ENCODE measurements around the gene ZFYVE27. TPM values are rescaled to one million over a fixed set of nuclear protein-coding genes. Genes with fewer than 3 reads are reported as not detected.

The ZFYVE27 gene
- total RNA-seq, 6 experiments from 2014 or later, result 16.6 to 23.0 (median 18.3) TPM

DNA sequence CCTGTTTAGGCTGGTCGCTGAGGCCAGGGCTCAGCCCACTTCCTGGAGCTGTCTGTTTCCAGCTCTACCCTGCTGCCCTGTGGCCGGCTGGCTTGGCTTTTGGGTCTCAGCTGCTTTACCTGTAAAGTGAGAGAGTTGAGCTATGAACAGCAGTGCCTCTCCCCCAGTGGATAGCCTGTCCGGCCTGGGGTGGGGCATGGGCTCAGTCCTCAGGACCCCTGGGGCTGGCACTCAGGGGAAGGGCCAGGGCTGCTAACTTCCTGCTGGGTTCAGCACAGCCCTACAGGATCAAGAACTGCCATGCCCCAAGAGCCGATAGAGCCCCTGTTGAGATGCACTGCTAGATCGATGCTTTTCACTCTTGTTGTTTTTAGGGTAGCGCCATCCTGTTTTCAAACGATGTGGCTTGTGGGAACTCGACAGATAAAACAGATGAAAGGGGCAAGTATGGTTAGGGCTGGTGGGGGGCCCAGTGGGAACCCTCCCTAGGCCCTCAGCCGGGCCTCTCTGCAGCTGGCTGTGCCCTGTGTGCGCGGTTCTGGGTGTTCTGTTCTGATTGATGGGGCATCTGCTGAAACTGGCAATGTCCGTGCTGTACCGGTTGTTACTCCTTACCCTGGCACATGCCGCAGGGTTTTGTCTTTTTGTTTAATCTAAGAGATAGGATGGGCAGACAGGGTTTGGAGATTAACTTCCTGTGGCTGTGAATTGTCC lies 44.8 kb downstream of the ZFYVE27 start:
- Mint-ChIP-seq H3K27ac (no peak overlapping the region), H3K4me1 (ENCODE audit: low read depth) (no peaks in the 10 kb centered on the region), H3K4me3 (no peak overlapping the region), H3K36me3 (ENCODE audit: low read depth) (no peaks in the 10 kb centered on the region), H3K9me3 (no peaks in the 10 kb centered on the region), H3K27me3 (ENCODE audit: insufficient read depth) (peaks cover 50% of the 10 kb centered on the region)
- no peak for DNase-seq
- TF ChIP-seq, protein P1, sequence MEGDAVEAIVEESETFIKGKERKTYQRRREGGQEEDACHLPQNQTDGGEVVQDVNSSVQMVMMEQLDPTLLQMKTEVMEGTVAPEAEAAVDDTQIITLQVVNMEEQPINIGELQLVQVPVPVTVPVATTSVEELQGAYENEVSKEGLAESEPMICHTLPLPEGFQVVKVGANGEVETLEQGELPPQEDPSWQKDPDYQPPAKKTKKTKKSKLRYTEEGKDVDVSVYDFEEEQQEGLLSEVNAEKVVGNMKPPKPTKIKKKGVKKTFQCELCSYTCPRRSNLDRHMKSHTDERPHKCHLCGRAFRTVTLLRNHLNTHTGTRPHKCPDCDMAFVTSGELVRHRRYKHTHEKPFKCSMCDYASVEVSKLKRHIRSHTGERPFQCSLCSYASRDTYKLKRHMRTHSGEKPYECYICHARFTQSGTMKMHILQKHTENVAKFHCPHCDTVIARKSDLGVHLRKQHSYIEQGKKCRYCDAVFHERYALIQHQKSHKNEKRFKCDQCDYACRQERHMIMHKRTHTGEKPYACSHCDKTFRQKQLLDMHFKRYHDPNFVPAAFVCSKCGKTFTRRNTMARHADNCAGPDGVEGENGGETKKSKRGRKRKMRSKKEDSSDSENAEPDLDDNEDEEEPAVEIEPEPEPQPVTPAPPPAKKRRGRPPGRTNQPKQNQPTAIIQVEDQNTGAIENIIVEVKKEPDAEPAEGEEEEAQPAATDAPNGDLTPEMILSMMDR (IDR thresholded peaks at IDR 0.05), result no peak

DNA sequence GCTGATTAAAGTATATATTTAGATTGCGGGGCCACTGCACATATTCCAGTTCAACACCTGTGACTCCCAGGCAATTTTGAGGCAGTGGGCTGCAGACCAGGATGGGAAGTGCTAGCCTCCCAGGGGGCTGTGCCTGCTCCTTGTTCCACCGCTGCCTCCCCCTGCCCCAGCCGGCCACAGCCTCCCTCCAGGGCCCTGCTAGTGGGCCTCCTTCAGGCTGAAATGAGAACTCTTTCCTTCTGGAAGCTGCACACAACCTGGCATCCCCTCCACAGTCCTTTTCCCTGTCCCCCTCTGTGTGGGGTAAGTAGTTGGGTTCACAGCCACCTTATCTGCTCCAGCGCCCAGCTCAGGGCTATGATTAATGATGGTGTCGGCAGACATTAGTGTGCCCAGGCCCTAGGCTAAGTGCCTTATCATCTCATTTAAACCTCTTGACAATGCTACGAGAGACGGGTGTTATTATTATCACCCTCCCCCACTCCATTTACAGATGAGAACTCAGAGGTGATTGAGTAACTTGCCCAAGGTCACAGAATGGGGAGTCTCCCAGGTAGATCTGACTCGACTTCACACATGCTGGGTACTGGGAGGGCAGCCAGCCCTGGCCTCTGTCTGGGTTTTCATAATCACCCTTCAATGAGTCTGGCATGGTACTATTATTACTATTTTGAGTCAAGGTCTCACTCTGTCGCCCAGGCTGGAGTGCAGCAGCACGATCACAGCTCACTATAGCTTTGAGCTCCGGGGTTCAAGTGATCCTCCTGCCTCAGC lies 45.7 kb downstream of the ZFYVE27 start:
- Mint-ChIP-seq H3K4me1 (ENCODE audit: low read depth) (no peaks in the 10 kb centered on the region), H3K36me3 (ENCODE audit: low read depth) (no peaks in the 10 kb centered on the region), H3K27ac (no peak overlapping the region), H3K9me3 (no peaks in the 10 kb centered on the region), H3K27me3 (ENCODE audit: insufficient read depth) (peaks cover 53% of the 10 kb centered on the region), H3K4me3 (no peak overlapping the region)
- TF ChIP-seq, protein P1 (IDR thresholded peaks at IDR 0.05), result no peak
- no peak for DNase-seq

DNA sequence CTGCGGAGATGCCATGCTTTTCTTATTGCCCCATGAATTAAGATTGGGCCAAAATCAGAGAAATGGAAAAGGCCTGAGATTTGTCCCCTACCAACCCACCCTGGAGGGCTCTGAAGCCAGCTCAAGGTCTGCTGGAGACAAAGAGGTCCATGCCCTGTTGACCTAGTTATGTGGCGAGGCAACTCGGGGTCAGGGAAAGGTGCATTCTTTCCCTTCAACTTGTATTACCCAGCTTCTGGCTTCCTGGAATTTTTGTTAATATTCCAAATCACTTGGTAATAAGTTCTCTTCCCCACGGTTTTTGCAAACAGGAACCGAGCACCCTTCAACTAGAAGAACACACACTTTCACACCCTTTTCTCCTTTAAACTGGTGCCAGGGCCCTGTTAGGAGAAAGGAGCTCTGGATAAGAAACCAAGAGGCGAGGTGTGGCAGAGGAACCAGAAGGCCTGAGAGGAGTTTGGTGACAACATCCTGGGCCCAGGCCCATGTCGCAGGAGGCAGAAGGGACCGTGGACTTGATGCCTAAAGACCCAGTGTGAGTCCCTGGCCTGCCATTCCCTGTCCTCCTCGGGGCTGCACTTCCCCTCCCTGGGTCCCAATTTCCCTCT lies 47.4 kb downstream of the ZFYVE27 start:
- Mint-ChIP-seq H3K4me3 (no peak overlapping the region), H3K27ac (no peak overlapping the region), H3K9me3 (no peaks in the 10 kb centered on the region), H3K36me3 (ENCODE audit: low read depth) (no peaks in the 10 kb centered on the region), H3K27me3 (ENCODE audit: insufficient read depth) (peaks cover 45% of the 10 kb centered on the region), H3K4me1 (ENCODE audit: low read depth) (no peaks in the 10 kb centered on the region)
- TF ChIP-seq, protein P1 (IDR thresholded peaks at IDR 0.05), result no peak
- DNase-seq, result no peak

DNA sequence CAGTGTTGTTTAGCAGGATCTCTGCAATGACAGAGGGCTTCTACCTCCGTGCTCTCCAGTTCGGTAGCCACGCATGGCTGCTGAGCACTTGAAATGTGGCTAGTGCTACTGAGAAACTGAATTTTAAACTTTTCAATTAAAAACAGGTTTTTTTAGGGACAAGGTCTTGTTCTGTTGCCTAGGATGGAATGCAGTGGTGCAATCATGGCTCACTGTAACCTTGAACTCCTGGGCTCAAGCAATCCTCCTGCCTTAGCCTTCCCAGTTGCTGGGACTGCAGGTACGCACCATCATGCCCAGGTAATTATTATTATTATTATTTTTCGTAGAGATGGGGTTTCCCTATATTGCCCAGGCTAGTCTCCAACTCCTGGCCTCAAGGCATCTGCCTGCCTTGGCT lies 48.3 kb downstream of the ZFYVE27 start:
- DNase-seq, result no peak
- H3K4me3 Mint-ChIP-seq, result no peak overlapping the region
- H3K9me3 Mint-ChIP-seq, result no peaks in the 10 kb centered on the region
- H3K36me3 Mint-ChIP-seq (ENCODE audit: low read depth), result no peaks in the 10 kb centered on the region
- peaks cover 40% of the 10 kb centered on the region for H3K27me3 Mint-ChIP-seq (ENCODE audit: insufficient read depth)
- H3K27ac Mint-ChIP-seq, result no peak overlapping the region
- TF ChIP-seq, protein P1 (IDR thresholded peaks at IDR 0.05), result no peak
- H3K4me1 Mint-ChIP-seq (ENCODE audit: low read depth), result no peaks in the 10 kb centered on the region

DNA sequence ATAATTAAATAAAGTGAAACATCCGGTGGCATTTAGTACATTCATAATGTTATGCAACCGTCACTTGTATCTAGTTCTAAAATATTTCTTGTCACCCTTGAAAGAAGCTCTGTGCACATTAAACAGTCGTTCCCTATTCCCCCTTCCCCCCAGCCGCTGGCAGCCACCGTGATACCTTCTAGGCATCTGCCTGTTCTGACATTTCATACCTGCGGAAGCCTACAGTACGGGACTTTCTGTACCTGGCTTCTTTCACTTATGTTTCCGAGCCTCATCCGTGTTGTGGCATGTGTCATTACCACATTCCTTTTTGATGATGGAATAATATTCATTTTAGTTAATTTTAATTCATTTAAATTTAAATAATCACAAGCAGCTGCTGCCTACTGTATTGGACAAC lies 48.8 kb downstream of the ZFYVE27 start:
- Mint-ChIP-seq H3K4me3 (no peak overlapping the region), H3K36me3 (ENCODE audit: low read depth) (no peaks in the 10 kb centered on the region), H3K27me3 (ENCODE audit: insufficient read depth) (peaks cover 38% of the 10 kb centered on the region), H3K27ac (no peak overlapping the region), H3K9me3 (no peaks in the 10 kb centered on the region), H3K4me1 (ENCODE audit: low read depth) (no peaks in the 10 kb centered on the region)
- DNase-seq, result no peak
- TF ChIP-seq, protein P1 (IDR thresholded peaks at IDR 0.05), result no peak
